ENCODE results near the gene MAFB.

MAFB gene

GRCh38 chr20:40643891-40644290 is 45.1 kb downstream of the MAFB start:
- no peak for TF ChIP-seq POLR2AphosphoS5 (IDR thresholded peaks at IDR 0.05; ENCODE audit: low read depth, low read length)
- FAIRE-seq (no peak), DNase-seq (ENCODE audit: insufficient read length, low spot score) (no peak)

DNA sequence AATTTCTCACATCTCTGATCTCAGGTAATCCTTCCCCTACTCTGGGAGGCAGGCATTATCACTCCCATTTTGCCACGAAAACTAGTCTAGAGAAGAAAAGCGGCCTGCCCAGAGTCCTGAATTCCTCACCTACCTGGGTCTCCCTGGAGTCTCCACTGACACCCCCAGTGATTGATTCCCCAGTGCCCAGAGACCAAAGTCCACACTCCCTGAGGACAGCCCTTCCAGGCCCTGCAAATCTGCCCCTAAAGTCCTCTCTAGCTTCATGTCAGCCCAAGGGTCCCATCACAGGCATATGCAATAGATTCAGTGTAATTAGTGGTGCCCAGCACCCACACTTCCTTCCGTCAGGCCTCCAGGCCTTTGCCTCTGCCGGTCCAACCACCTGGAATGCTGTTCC is 47.2 kb downstream of the MAFB start:
- FAIRE-seq (no peak), DNase-seq (ENCODE audit: insufficient read length, low spot score) (no peak)
- no peak for TF ChIP-seq PAX5 (IDR thresholded peaks at IDR 0.05; ENCODE audit: insufficient read depth, low read length, severe bottlenecking)
- TF ChIP-seq SPI1 (IDR thresholded peaks at IDR 0.05; ENCODE audit: low read depth, low read length): no peak
- no peak for TF ChIP-seq TAF1 (IDR thresholded peaks at IDR 0.05; ENCODE audit: low read depth, low read length)
- TF ChIP-seq POLR2A (IDR thresholded peaks at IDR 0.05; ENCODE audit: low read depth, low read length): no peak
- no peak for TF ChIP-seq POLR2AphosphoS5 (IDR thresholded peaks at IDR 0.05; ENCODE audit: low read depth, low read length)
- no peak for TF ChIP-seq POU2F2 (IDR thresholded peaks at IDR 0.05; ENCODE audit: low read depth, low read length)

GRCh38 chr20:40641202-40641601 is 47.8 kb downstream of the MAFB start:
- DNase-seq (ENCODE audit: insufficient read length, low spot score): no peak
- FAIRE-seq: no peak
- no peak for TF ChIP-seq POLR2A (IDR thresholded peaks at IDR 0.05; ENCODE audit: low read depth, low read length)
- TF ChIP-seq PAX5 (IDR thresholded peaks at IDR 0.05; ENCODE audit: insufficient read depth, low read length, severe bottlenecking): no peak
- TF ChIP-seq TAF1 (IDR thresholded peaks at IDR 0.05; ENCODE audit: low read depth, low read length): no peak
- no peak for TF ChIP-seq POU2F2 (IDR thresholded peaks at IDR 0.05; ENCODE audit: low read depth, low read length)
- TF ChIP-seq POLR2AphosphoS5 (IDR thresholded peaks at IDR 0.05; ENCODE audit: low read depth, low read length): no peak
- no peak for TF ChIP-seq SPI1 (IDR thresholded peaks at IDR 0.05; ENCODE audit: low read depth, low read length)

DNA sequence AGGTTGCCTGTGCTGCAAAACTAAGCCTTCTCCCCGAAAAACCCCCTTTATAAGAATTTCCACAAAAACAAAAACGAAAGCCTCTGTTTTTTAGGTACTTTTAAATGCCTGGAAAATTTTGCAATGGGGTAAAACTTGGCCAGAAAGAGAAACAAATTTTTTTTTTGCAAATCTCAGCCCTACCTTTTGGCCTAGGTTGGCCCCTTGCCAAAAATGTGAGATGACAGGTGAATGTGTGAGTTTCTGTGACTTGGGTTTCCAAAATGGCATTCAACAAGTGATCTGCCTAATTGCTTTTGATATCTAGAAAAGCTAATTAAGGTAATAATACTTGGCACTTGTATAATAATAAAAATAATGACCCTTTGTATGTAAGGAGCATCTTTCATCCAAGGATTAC is 48.4 kb downstream of the MAFB start:
- TF ChIP-seq POLR2AphosphoS5 (IDR thresholded peaks at IDR 0.05; ENCODE audit: low read depth, low read length) (no peak), POU2F2 (IDR thresholded peaks at IDR 0.05; ENCODE audit: low read depth, low read length) (no peak), SPI1 (IDR thresholded peaks at IDR 0.05; ENCODE audit: low read depth, low read length) (no peak), POLR2A (IDR thresholded peaks at IDR 0.05; ENCODE audit: low read depth, low read length) (no peak), TAF1 (IDR thresholded peaks at IDR 0.05; ENCODE audit: low read depth, low read length) (no peak), PAX5 (IDR thresholded peaks at IDR 0.05; ENCODE audit: insufficient read depth, low read length, severe bottlenecking) (no peak)
- no peak for FAIRE-seq
- no peak for DNase-seq (ENCODE audit: insufficient read length, low spot score)

DNA sequence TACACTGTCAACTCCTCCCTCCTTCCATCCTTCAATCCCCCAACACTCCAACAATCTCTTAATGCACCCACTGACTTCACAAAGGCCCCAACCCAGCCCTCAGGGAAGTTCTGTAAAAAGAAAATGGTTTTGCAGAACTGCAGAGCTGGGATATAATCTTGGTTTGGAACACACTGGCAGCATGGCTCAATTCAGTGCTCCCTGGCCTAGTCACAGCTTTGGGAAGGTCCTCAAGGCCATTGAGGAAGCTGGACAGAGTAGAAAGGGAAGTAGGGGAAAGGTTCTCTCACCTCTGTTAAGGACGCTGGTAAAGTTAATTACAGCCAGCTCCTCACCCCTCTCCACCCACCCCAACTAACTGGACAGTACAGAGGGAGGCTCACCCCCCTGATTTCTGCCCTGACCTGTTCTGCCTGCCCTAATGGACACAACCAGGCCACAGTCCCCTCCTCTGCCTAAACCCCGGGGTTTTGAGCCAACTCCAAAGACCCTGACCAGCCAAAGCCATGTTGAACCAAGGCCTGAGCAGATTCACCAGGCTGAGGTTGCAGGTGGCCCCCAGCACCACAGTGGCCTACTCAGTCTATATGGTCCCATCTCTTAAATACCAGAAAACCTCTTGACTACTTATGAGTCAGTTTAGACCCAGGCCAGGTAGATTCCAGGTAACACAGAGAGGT is 49.2 kb downstream of the MAFB start:
- TF ChIP-seq PAX5 (IDR thresholded peaks at IDR 0.05; ENCODE audit: insufficient read depth, low read length, severe bottlenecking) (no peak), SPI1 (IDR thresholded peaks at IDR 0.05; ENCODE audit: low read depth, low read length) (no peak), TAF1 (IDR thresholded peaks at IDR 0.05; ENCODE audit: low read depth, low read length) (no peak), POU2F2 (IDR thresholded peaks at IDR 0.05; ENCODE audit: low read depth, low read length) (no peak), POLR2A (IDR thresholded peaks at IDR 0.05; ENCODE audit: low read depth, low read length) (no peak), POLR2AphosphoS5 (IDR thresholded peaks at IDR 0.05; ENCODE audit: low read depth, low read length) (no peak)
- DNase-seq (ENCODE audit: insufficient read length, low spot score): no peak
- FAIRE-seq: no peak

DNA sequence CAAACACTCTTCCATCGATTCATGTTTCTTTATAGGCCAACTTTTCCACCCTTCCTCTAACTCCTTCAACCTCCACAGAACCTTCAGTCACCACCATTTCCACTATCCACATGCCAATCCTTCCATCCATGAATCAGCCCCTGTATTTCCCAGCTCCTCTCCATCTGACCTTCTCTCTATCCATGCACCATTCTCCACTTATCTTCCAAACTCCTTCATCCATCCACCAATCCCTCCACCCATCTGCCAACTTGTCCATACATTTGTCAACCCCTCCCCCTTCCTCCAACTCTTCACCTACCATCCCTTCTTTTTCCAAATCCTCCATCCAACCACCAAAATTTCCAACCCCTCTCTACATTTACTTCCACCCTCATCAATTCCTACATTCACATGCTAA is 49.9 kb downstream of the MAFB start:
- DNase-seq (ENCODE audit: insufficient read length, low spot score) (no peak), FAIRE-seq (no peak)
- TF ChIP-seq POLR2AphosphoS5 (IDR thresholded peaks at IDR 0.05; ENCODE audit: low read depth, low read length) (no peak), PAX5 (IDR thresholded peaks at IDR 0.05; ENCODE audit: insufficient read depth, low read length, severe bottlenecking) (no peak), POLR2A (IDR thresholded peaks at IDR 0.05; ENCODE audit: low read depth, low read length) (no peak)

DNA sequence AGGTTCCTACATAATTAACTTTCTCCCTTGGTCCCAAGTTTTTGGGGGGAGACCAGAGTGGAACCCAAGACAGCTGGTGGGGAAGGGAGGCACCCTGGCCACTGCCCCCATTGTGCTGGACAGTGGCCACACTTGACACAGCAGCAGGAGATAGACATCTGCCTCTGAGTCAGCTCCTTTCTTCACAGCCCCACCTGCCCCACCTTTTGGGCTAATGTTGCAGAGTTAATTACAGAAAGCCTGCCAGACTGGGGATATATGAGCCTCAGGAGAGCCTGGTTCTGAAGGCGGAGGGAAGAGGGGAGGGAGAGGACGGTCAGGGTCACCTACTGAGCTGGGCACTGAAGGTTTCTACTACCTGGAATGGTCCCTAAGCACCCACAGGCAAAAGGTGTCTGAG is 50.6 kb downstream of the MAFB start:
- no peak for DNase-seq (ENCODE audit: insufficient read length, low spot score)
- no peak for FAIRE-seq
- TF ChIP-seq POLR2A (IDR thresholded peaks at IDR 0.05; ENCODE audit: low read depth, low read length) (no peak), PAX5 (IDR thresholded peaks at IDR 0.05; ENCODE audit: insufficient read depth, low read length, severe bottlenecking) (no peak), SPI1 (IDR thresholded peaks at IDR 0.05; ENCODE audit: low read depth, low read length) (no peak), TAF1 (IDR thresholded peaks at IDR 0.05; ENCODE audit: low read depth, low read length) (no peak), POLR2AphosphoS5 (IDR thresholded peaks at IDR 0.05; ENCODE audit: low read depth, low read length) (no peak), POU2F2 (IDR thresholded peaks at IDR 0.05; ENCODE audit: low read depth, low read length) (no peak)

DNA sequence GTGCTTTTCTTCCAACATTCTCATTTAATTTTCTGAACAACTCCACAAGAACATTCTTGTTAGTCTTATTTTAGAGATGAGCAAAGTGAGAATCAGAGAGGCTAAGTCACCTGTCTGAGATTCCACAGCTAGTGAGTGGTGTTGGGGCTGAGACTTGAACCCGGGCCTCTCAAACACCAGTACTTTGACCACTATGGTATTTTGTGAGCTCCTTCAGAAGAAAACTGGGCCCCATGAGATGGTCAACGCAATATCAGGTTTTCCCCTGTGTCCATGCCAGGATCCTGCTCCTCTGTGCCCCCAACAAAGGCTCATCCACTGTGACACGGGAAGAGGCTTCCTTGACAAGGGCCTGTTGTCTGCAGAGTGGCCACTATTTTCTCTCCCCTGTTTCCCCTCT is 51.9 kb downstream of the MAFB start:
- no peak for TF ChIP-seq SPI1 (IDR thresholded peaks at IDR 0.05; ENCODE audit: low read depth, low read length)
- FAIRE-seq (no peak), DNase-seq (ENCODE audit: insufficient read length, low spot score) (no peak)

DNA sequence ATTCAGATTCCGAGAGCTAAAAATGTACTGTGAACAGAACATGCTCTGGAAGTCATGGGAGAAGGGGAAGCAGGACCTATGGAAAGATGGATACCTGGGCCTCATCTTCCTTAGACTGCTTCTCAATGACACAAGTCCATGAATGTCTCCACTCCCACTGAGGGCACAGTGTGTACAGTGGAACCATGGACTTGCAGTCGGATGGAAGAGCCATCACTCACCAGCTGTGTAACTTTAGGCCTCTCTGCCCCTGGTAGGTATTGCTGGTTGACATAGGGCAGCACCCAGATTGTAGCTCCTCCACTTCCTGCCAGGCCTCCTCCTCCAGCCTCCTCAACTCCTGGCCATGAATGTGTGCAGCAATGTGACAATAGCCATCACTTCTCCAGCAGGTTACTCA is 52.5 kb downstream of the MAFB start:
- DNase-seq (ENCODE audit: insufficient read length, low spot score): no peak
- TF ChIP-seq POLR2AphosphoS5 (IDR thresholded peaks at IDR 0.05; ENCODE audit: low read depth, low read length) (no peak), PAX5 (IDR thresholded peaks at IDR 0.05; ENCODE audit: insufficient read depth, low read length, severe bottlenecking) (no peak), SPI1 (IDR thresholded peaks at IDR 0.05; ENCODE audit: low read depth, low read length) (no peak), POLR2A (IDR thresholded peaks at IDR 0.05; ENCODE audit: low read depth, low read length) (no peak), TAF1 (IDR thresholded peaks at IDR 0.05; ENCODE audit: low read depth, low read length) (no peak), POU2F2 (IDR thresholded peaks at IDR 0.05; ENCODE audit: low read depth, low read length) (no peak)
- no peak for FAIRE-seq

DNA sequence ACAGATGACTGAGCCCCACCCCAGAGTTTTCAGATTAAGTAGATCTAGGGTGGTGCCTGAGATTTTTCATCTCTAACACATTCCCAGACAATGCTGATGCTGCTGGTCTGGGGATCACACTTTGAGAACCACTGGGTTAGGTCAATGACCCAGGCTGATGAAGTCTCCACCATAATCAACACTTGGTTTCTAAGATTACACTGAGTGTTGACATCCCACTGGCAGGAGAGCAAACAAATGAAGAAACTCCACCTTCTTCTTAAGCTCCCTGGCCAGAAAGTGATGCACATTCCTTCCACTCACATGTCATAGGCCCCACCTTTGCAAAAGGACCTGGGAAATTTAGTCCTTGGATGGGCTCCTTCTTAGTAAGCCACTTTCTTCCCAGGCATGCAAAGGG is 53.1 kb downstream of the MAFB start:
- TF ChIP-seq SPI1 (IDR thresholded peaks at IDR 0.05; ENCODE audit: low read depth, low read length) (no peak), POU2F2 (IDR thresholded peaks at IDR 0.05; ENCODE audit: low read depth, low read length) (no peak), PAX5 (IDR thresholded peaks at IDR 0.05; ENCODE audit: insufficient read depth, low read length, severe bottlenecking) (no peak), POLR2AphosphoS5 (IDR thresholded peaks at IDR 0.05; ENCODE audit: low read depth, low read length) (no peak), POLR2A (IDR thresholded peaks at IDR 0.05; ENCODE audit: low read depth, low read length) (no peak), TAF1 (IDR thresholded peaks at IDR 0.05; ENCODE audit: low read depth, low read length) (no peak)
- no peak for FAIRE-seq
- DNase-seq (ENCODE audit: insufficient read length, low spot score): no peak

Data from GM12891 (cell line).